ENCODE measurements around the gene VPS16.

Gene VPS16

DNA sequence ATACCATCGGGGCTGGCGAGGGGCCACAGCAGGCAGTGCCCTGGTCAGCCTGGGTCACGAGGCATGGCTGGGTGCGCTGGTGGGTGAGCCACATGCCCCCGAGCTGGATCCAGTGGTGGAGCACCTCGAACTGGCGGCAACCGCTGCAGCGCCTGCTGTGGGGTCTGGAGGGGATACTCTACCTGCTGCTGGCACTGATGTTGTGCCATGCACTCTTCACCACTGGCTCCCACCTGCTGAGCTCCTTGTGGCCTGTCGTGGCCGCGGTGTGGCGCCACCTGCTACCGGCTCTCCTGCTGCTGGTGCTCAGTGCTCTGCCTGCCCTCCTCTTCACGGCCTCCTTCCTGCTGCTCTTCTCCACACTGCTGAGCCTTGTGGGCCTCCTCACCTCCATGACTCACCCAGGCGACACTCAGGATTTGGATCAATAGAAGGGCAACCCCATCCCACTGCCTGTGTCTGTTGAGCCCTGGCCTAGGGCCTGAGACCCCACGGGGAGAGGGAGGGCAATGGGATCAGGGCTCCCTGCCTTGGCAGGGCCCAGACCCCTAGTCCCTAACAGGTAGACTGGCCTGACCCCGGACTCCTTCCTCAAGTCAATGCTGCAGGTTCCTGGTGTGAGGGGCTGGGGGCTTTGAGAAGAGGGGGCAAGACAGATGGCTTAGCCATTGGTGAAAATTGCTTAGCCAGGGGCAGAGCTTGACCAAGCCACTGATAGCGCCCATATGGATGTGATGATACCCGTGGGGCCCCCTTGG is 23.8 kb upstream of the VPS16 start:
- H3K4me3 ChIP-seq (ENCODE audit: control insufficient read depth, low read depth, low read length), result no peak overlapping the region
- no peak for DNase-seq (ENCODE audit: low read depth)
- TF ChIP-seq, protein P1, sequence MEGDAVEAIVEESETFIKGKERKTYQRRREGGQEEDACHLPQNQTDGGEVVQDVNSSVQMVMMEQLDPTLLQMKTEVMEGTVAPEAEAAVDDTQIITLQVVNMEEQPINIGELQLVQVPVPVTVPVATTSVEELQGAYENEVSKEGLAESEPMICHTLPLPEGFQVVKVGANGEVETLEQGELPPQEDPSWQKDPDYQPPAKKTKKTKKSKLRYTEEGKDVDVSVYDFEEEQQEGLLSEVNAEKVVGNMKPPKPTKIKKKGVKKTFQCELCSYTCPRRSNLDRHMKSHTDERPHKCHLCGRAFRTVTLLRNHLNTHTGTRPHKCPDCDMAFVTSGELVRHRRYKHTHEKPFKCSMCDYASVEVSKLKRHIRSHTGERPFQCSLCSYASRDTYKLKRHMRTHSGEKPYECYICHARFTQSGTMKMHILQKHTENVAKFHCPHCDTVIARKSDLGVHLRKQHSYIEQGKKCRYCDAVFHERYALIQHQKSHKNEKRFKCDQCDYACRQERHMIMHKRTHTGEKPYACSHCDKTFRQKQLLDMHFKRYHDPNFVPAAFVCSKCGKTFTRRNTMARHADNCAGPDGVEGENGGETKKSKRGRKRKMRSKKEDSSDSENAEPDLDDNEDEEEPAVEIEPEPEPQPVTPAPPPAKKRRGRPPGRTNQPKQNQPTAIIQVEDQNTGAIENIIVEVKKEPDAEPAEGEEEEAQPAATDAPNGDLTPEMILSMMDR (conservative IDR thresholded peaks at IDR 0.05; ENCODE audit: control insufficient read depth, insufficient read depth, low read depth, low read length), result no peak

DNA sequence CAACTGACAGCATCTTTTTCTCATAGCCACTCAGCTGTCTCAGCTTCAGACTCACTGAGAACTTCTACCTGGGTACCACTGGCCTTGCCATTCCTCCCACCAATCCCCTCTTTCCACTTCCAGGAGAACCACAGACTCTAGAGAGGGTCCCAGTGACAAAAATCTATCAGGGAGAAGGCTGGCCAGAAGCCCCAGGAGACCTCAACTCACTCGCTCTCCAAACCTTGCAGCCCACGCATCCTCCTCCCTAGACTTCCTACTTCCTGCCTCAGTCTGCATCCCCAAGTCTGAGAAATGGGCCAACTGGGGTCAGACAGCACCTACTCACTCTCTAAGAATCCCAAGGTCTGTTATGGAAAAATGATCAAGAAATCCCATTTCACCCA is 23.2 kb upstream of the VPS16 start:
- no peak overlapping the region for H3K4me3 ChIP-seq (ENCODE audit: control insufficient read depth, low read depth, low read length)
- no peak for DNase-seq (ENCODE audit: low read depth)
- TF ChIP-seq, protein P1 (conservative IDR thresholded peaks at IDR 0.05; ENCODE audit: control insufficient read depth, insufficient read depth, low read depth, low read length), result no peak

DNA sequence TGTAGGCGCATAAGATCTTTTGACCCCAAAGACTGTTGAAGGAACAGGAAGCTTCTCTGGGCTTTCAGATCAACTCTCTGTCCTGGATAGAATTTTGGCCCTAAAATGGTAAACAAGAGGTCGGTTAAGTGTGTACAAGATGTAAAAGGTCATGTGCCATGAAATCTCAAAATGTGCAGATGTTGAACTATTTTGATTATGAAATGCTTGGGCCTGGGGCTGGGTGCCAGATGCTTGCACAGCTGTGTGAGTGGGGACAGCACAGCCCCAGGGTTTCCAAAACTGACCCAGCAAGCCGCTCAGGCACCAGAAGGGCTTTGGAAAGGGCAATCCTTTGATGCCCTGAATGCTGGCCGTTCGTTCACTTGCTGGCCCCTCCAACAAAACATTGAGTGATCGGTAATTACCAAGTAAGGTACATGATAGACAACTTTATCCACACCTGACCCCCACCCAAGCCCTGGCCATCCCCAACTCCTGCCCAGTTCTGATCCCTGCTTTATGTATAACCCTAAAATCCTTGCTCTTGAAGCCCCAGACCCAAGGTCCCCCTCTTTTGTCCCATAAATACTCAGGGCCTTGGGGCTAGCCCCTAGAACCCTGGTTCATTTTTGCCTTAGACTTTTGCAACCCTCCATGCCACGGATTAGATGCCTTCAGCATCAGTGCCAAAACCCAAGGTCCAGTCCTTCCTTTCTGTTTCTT is 22.5 kb upstream of the VPS16 start:
- TF ChIP-seq, protein P1 (conservative IDR thresholded peaks at IDR 0.05; ENCODE audit: control insufficient read depth, insufficient read depth, low read depth, low read length), result no peak
- peak; percentile 56 for DNase-seq (ENCODE audit: low read depth)

DNA sequence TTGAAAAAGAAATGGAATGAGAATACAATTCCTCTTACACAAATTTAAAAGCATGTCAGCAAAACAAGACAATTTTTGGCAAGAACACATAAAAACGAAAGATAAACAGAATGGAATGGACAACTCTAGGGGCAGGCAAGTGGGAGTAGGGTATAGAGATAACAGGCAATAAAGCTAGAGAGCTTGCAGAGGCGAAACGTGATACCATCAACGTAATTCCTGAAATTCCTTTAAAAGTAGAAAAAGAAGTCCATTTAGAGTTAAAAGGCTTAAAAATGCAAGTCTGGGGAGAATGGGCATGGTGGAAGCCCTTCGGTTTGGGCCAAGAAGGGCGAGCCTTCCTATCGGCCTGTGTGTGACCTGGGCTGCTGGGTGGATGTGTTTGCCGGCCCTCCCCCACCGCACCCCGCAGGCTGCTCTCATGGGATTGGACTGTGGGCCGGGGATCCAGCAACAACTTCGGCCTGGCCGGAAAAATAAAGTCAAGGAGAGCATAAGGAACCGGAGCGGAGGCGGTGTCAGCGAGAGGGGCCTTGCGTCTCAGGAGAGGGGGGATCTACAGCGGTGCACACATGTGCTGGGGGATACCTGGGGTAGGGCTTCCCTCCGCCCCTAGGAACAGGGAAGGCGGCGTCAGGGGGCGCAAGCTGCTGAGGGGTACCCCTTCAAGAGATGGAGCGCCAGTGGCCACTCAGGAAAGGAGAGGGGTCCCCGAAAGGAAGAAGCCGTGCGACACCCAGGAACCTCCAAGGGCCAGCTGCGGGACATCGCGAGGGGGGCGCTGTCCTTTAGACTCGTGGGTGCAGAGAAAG is 20.3 kb upstream of the VPS16 start:
- TF ChIP-seq, protein P1 (conservative IDR thresholded peaks at IDR 0.05; ENCODE audit: control insufficient read depth, insufficient read depth, low read depth, low read length), result no peak
- no peak overlapping the region for H3K4me3 ChIP-seq (ENCODE audit: control insufficient read depth, low read depth, low read length)
- DNase-seq (ENCODE audit: low read depth), result peak; percentile 11

More for the DNA sequence above, 22.5 kb upstream of the VPS16 start:
- no peak overlapping the region for H3K4me3 ChIP-seq (ENCODE audit: control insufficient read depth, low read depth, low read length)

DNA sequence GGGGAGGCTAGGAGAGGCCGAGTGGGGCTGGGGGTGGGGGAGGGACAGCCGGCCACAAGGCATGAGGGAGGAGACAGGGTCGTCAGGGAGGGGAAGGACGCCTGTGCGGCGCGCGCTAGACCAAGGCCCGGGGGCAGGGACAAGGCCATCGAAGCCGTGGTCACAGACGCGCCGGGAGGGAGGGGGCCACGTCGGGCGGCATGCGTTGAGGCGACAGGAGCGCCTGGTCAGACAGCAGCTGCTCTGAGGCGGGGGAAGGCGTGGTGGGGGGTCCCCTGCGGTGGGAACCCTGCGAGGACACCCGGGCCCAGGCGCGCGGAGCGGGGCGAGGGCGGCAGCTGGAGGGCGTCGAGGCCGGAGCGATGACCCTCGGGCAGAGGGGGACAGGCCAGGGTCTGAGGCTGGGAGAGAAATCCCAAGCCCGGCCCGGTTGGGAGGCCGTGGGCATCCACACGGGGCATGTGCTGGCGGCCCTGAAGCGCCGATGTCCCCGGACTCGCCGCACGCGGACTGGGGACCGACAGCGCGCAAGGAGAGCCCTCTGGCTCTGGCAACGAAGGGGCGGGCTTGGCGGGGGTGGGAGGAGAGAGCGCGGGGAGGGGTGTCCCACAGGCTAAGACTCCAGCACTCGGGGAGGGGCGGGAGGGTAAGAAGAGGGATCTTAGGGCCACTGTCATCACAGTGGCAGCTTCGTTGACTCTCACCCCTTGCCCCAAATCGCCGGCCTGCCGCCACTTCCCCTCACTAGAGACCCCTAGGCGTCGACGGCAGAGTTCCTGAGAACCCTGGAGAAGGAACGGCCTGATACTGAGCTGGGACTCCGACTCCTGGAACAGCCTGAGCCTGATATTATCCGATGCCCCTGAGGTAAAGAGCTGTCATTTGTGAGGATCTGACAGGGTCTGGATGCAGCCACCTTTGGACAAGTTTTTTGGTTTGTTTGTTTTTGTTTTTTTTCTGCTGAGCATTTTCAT is 19.4 kb upstream of the VPS16 start:
- DNase-seq (ENCODE audit: low read depth), result no peak
- no peak overlapping the region for H3K4me3 ChIP-seq (ENCODE audit: control insufficient read depth, low read depth, low read length)
- TF ChIP-seq, protein P1 (conservative IDR thresholded peaks at IDR 0.05; ENCODE audit: control insufficient read depth, insufficient read depth, low read depth, low read length), result no peak

DNA sequence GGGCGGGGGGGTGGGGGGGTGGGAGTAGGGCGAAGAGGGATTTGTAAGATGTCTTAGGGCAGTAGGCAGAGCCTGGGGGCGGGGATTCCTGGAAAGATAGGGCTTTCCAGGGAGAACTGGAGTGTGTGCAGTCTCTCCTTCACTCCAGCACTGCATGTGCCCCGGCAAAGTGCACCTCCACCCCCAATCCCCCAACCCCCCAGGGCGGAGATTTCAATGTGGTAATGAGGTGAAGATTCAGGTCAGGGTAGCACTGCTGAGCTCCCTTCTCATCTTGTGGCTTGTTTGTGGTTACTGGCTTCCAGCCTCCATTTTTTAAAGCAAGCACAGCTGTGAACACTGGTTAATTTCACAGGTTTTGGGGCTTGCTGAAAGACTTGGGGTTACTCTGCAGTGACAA is 18.5 kb upstream of the VPS16 start:
- DNase-seq (ENCODE audit: low read depth), result peak; percentile 51
- TF ChIP-seq, protein P1 (conservative IDR thresholded peaks at IDR 0.05; ENCODE audit: control insufficient read depth, insufficient read depth, low read depth, low read length), result no peak
- H3K4me3 ChIP-seq (ENCODE audit: control insufficient read depth, low read depth, low read length), result no peak overlapping the region

Measured in fibroblast of mammary gland (primary cell).